HL-60 (cell line): ENCODE data around the gene UTP14C.

Source experiments
- DNase-seq, 2 experiments: peaks; one replicate each; pipeline ENCODE4 v3.0.0-alpha.2; 2010 to 2020; ENCODE audit warnings: low read depth in 1 of 2, low spot score in 1 of 2
- H3K27ac ChIP-seq: fragments of 250-450 bp; sonication (Bioruptor Pico); replicated peaks from 2 replicates; pipeline ENCODE4 v1.5.1; 2020; ENCODE audit warnings: mild to moderate bottlenecking, moderate library complexity
- H3K27me3 ChIP-seq: fragments of 250-450 bp; sonication (Bioruptor Pico); 2 replicates; pipeline ENCODE4 v1.5.1; 2021; ENCODE audit warnings: mild to moderate bottlenecking, moderate library complexity; ENCODE audit not compliant: insufficient read depth, poor library complexity, severe bottlenecking
- H3K4me3 ChIP-seq: replicated peaks from 2 replicates; pipeline ENCODE4 v1.5.1; 2011; ENCODE audit warnings: mild to moderate bottlenecking, control low read depth, low read length; ENCODE audit not compliant: insufficient read depth
- CTCF ChIP-seq: IDR thresholded peaks from one replicate; pipeline ENCODE4 v1.5.1; 2011; ENCODE audit warnings: low read length, control low read depth, inconsistent platforms; ENCODE audit not compliant: insufficient read depth
- GABPA ChIP-seq: IDR thresholded peaks from 2 replicates; pipeline ENCODE4 v1.6.1; 2012; ENCODE audit warnings: low read depth
- POLR2AphosphoS5 ChIP-seq: IDR thresholded peaks from 2 replicates; pipeline ENCODE4 v1.6.1; 2012; ENCODE audit warnings: low read depth
- REST ChIP-seq: IDR thresholded peaks from 2 replicates; pipeline ENCODE4 v1.6.1; 2012; ENCODE audit warnings: low read depth; ENCODE audit not compliant: insufficient replicate concordance
- SPI1 ChIP-seq: IDR thresholded peaks from 2 replicates; pipeline ENCODE4 v1.6.1; 2012; ENCODE audit warnings: low read depth, mild to moderate bottlenecking, borderline replicate concordance

The UTP14C gene

GRCh38 chr13:52067237-52067636 lies 42.7 kb downstream of the UTP14C start:
- no peaks in the 10 kb centered on the region for H3K27me3 ChIP-seq
- DNase-seq = peak in 1 of 2 experiments; percentile 23

DNA sequence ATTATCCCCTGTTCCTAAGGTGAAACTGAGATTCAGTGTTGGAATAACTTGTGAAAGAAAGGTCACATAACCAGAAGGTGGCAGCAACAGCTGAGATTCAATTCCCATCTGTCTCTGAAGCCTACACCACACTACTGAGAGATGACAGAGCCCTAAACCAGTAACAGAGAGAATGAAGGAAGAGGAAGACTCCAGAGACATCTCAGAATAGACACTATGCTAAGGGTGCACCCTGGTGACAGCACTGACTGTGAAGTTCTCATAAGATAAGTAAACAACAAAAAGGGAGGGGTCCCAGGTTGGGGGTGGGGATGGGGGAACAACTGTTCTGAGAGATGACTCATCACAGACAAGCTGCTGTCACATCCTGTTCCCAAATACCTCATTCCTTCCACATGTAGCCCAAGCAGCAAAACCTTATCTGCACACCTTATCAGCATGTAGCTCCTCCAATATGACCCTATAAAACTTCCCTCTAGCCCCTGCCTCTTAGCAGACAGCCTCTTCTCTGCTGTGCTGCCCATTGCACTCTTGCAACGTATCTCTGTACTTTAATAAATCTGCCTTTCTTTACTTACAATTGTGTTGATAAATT lies 46.5 kb downstream of the UTP14C start:
- peak in 1 of 2 experiments; percentile 19 for DNase-seq
- H3K4me3 ChIP-seq = no peak overlapping the region
- peaks cover 7% of the 10 kb centered on the region for H3K27me3 ChIP-seq
- no peak overlapping the region for H3K27ac ChIP-seq
- TF ChIP-seq POLR2AphosphoS5 = no peak
- TF ChIP-seq REST = no peak
- TF ChIP-seq GABPA = no peak
- no peak for TF ChIP-seq SPI1
- no peak for TF ChIP-seq CTCF

More at GRCh38 chr13:52067237-52067636, 42.7 kb downstream of the UTP14C start:
- TF ChIP-seq CTCF (no peak), SPI1 (no peak), REST (no peak), GABPA (no peak), POLR2AphosphoS5 (no peak)
- Histone ChIP-seq H3K27ac (no peak overlapping the region), H3K4me3 (no peak overlapping the region)
